GM23338 (cell line): ENCODE measurements around the gene AOPEP.

ENCODE experiments used
- CREB1 ChIP-seq: fragments of 250-450 bp; sonication (Bioruptor Pico); IDR thresholded peaks from 2 replicates; pipeline ENCODE4 v1.5.0; 2020; ENCODE audit warnings: low read depth, mild to moderate bottlenecking, moderate library complexity
- EZH2 ChIP-seq: fragments of 200-600 bp; sonication (generic); IDR thresholded peaks from one replicate; pipeline ENCODE4 v1.8.0; 2017; ENCODE audit warnings: antibody characterized with exemption, mild to moderate bottlenecking, low read depth; ENCODE audit not compliant: unreplicated experiment
- EZH2phosphoT487 ChIP-seq: fragments of 200-600 bp; sonication (generic); IDR thresholded peaks from one replicate; pipeline ENCODE4 v1.8.1; 2018; ENCODE audit warnings: antibody characterized with exemption; ENCODE audit not compliant: unreplicated experiment
- JUNB ChIP-seq: IDR thresholded peaks from one replicate; pipeline ENCODE4 v1.6.1; 2016; ENCODE audit warnings: antibody characterized with exemption; ENCODE audit not compliant: unreplicated experiment
- NANOG ChIP-seq: IDR thresholded peaks from 2 replicates; pipeline ENCODE4 v1.6.1; 2016; ENCODE audit warnings: antibody characterized with exemption, borderline replicate concordance
- POLR2AphosphoS5 ChIP-seq: IDR thresholded peaks from 2 replicates; pipeline ENCODE4 v1.6.1; 2016; ENCODE audit warnings: antibody characterized with exemption, low read depth
- TF ChIP-seq, protein P1 (sequence below), 2 experiments: fragments of 200-600 bp in 1 of 2; sonication (generic) in 1 of 2; conservative IDR thresholded peaks; 2 replicates each; pipeline versions ENCODE4 v1.5.1 to v1.6.1; 2016 to 2017; ENCODE audit warnings: antibody characterized with exemption in 2 of 2, low read depth in 2 of 2, mild to moderate bottlenecking in 2 of 2, moderate library complexity in 1 of 2

DNA sequence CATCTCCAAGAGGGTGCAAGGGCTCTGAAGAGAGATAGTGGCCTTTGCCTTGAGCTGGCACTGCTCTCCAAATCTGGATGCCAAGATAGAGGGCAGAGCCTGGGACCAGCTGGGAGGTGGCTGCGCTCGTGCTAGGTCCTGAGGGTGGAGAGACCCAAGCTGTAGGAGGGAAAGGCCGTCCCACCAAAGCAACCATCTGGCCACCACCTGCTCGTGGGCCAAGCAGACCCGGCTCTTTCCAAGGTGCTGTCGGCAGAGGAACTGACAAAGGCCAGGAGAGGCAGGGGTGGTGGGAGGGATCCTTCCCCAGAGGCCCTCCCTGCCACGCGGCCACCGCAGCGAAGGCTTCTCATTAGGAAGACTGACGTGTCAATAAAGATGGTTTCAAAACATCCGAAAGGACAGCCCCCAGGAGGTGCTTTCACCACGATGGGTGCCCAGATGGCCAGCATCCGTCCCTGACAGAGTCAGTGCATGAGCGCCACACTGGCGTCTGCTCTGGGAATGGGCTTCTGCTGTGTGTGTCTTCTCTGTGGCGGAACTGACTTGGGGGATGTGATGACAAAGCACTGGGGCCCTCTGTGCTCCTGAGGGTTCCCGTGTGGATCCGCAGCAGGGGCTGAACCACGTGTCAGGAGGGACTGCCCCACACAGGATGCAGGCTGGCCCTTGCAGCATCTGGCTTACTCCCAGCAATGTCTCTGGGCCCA is 377.5 kb downstream of the AOPEP start:
- TF ChIP-seq JUNB = no peak
- no peak for TF ChIP-seq CREB1 (CRISPR knock-in tag)
- no peak for TF ChIP-seq POLR2AphosphoS5
- TF ChIP-seq, protein P1, sequence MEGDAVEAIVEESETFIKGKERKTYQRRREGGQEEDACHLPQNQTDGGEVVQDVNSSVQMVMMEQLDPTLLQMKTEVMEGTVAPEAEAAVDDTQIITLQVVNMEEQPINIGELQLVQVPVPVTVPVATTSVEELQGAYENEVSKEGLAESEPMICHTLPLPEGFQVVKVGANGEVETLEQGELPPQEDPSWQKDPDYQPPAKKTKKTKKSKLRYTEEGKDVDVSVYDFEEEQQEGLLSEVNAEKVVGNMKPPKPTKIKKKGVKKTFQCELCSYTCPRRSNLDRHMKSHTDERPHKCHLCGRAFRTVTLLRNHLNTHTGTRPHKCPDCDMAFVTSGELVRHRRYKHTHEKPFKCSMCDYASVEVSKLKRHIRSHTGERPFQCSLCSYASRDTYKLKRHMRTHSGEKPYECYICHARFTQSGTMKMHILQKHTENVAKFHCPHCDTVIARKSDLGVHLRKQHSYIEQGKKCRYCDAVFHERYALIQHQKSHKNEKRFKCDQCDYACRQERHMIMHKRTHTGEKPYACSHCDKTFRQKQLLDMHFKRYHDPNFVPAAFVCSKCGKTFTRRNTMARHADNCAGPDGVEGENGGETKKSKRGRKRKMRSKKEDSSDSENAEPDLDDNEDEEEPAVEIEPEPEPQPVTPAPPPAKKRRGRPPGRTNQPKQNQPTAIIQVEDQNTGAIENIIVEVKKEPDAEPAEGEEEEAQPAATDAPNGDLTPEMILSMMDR (conservative IDR thresholded peaks at IDR 0.05; ENCODE audit: low read depth in 2 of 2) = no peak
- no peak for TF ChIP-seq NANOG
- no peak for TF ChIP-seq EZH2
- TF ChIP-seq EZH2phosphoT487 = no peak
